Thymus (tissue), 11 donors: ENCODE measurements around the gene CDH23. TPM values are rescaled to one million over a fixed set of nuclear protein-coding genes. Genes with fewer than 3 reads are reported as not detected.
"Not testable (repeated sequence)": the region's sequence is repeated elsewhere in the genome, so short reads cannot be mapped to it uniquely, and the experiment has no call there.

Experiments used
- DNase-seq, 9 donors: peaks; one replicate each; pipeline ENCODE4 v3.0.0-alpha.2; 2013; ENCODE audit warnings: low spot score in 9 of 9, low read depth in 6 of 9, missing footprints in 1 of 9
- H3K27ac ChIP-seq, 2 donors: one replicate each; pipeline ENCODE4 v1.5.1; 2013; ENCODE audit warnings: control low read depth in 1 of 2, low read depth in 1 of 2, low read length in 1 of 2, mild to moderate bottlenecking in 1 of 2, moderate library complexity in 1 of 2
- H3K27me3 ChIP-seq, 2 donors: one replicate each; pipeline ENCODE4 v1.5.1; 2013; ENCODE audit warnings: low read length in 1 of 2; ENCODE audit not compliant: control insufficient read depth in 2 of 2, insufficient read depth in 1 of 2
- H3K36me3 ChIP-seq, 2 donors: one replicate each; pipeline ENCODE4 v1.5.1; 2013; ENCODE audit warnings: low read length in 1 of 2, mild to moderate bottlenecking in 1 of 2, moderate library complexity in 1 of 2; ENCODE audit not compliant: control insufficient read depth in 2 of 2, insufficient read depth in 2 of 2
- H3K4me1 ChIP-seq, 2 donors: one replicate each; pipeline ENCODE4 v1.5.1; 2013; ENCODE audit warnings: low read length in 2 of 2; ENCODE audit not compliant: control insufficient read depth in 2 of 2, insufficient read depth in 2 of 2
- H3K4me3 ChIP-seq, 2 donors: one replicate each; pipeline ENCODE4 v1.5.1; 2013; ENCODE audit warnings: low read length in 2 of 2, control low read depth in 1 of 2, mild to moderate bottlenecking in 1 of 2
- H3K9me3 ChIP-seq, 2 donors: one replicate each; pipeline ENCODE4 v1.5.1; 2013; ENCODE audit warnings: low read length in 1 of 2, mild to moderate bottlenecking in 1 of 2; ENCODE audit not compliant: control insufficient read depth in 2 of 2, insufficient read depth in 1 of 2
- WGBS: extraction: QIAGEN DNeasy Blood & Tissue Kit; methylation state at CpG from one replicate; pipeline ENCODE4 v1.1.7; 2013; 5-methylcytosine and 5-hydroxymethylcytosine counted together
- polyA plus RNA-seq: library from polyadenylated mRNA; stranded (reverse); fragments of 200-250 nt; gene quantifications from one replicate; pipeline ENCODE4 v1.2.3, GENCODE V29; 2013
- total RNA-seq: library from RNA; stranded (reverse); fragments of 120-200 nt; gene quantifications from one replicate; pipeline ENCODE4 v1.2.4, GENCODE V29; 2013
- donor health status: healthy.

CDH23 gene
- total and polyA plus RNA-seq, 2 donors: 9.1 TPM

DNA sequence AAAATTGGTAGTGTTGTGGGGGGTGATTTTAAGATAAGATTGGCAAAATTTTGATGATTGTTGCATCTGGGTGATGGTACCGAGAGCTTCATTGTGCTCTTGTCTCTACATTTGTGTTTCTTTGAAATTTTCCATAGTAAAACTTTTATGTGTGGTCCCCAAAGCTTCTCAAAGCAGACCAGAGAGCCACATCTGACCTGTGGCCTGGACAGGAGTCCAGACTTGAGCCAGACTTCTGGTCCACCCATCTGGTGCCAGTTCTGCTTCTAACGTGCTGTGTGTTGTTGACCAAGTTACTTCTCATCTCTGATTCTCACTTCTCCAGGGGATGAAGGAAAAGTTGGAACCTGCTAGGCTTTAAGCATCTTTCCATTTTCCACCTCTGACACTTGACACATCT is 202.8 kb downstream of the CDH23 start:
- no peaks in the 10 kb centered on the region for H3K9me3 ChIP-seq
- H3K27me3 ChIP-seq: no peaks in the 10 kb centered on the region
- H3K4me1 ChIP-seq: peaks cover 0 to 6% of the 10 kb centered on the region in 2 donors
- H3K36me3 ChIP-seq: no peaks in the 10 kb centered on the region
- H3K4me3 ChIP-seq: no peak overlapping the region
- DNase-seq: no peak
- WGBS: 96% methylated on average over 2 of the region's 2 CpGs
- no peak overlapping the region for H3K27ac ChIP-seq

DNA sequence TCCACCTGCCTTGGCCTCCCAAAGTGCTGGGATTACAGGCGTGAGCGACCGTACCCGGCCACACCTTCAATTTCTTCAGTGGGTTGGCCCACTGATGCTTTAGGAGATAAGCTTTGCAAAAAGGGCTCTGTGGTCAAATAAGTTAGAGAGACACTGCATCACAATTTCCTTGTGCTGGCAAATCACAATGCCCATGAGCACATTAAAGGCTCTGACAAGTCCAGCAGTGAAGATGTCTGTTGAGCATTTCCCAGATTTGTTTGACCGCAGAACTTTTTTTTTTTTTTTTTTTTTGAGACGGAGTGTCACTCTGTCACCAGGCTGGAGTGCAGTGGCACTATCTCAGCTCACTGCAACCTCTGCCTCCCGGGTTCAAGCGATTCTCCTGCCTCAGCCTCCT is 203.5 kb downstream of the CDH23 start:
- H3K9me3 ChIP-seq, H3K4me1 ChIP-seq, DNase-seq, H3K4me3 ChIP-seq, H3K27me3 ChIP-seq, H3K27ac ChIP-seq, H3K36me3 ChIP-seq: not testable (repeated sequence)
- WGBS: 96% methylated on average over 8 of the region's 8 CpGs

DNA sequence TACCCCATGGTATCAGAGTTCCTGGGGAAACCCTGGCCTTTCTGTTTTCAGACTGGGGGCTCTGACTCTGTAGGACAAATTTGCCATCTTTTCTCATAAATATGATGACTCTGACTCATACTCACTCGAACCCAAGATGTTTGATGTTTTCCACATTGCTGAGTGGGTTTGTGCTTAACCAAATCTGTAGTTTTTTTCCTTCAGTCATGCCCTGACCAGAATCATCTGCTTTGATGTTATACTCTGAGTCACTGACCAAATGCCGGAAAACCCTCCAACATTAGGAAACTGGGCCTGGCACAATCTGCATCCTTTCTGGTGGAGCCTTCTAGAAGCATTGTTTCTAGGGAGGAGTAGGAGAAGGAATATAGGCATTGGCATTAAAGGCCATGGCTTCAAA is 204.1 kb downstream of the CDH23 start:
- DNase-seq: no peak
- no peaks in the 10 kb centered on the region for H3K36me3 ChIP-seq
- WGBS: 94% methylated on average over 2 of the region's 2 CpGs
- no peaks in the 10 kb centered on the region for H3K27me3 ChIP-seq
- peaks cover 0 to 6% of the 10 kb centered on the region in 2 donors for H3K4me1 ChIP-seq
- H3K27ac ChIP-seq: no peak overlapping the region
- H3K9me3 ChIP-seq: no peaks in the 10 kb centered on the region
- no peak overlapping the region for H3K4me3 ChIP-seq

- Histone ChIP-seq H3K27me3 (no peaks in the 10 kb centered on the region), H3K27ac (no peak overlapping the region), H3K36me3 (no peaks in the 10 kb centered on the region), H3K4me3 (no peak overlapping the region), H3K4me1 (peaks cover 0 to 6% of the 10 kb centered on the region in 2 donors), H3K9me3 (no peaks in the 10 kb centered on the region)
- DNase-seq: no peak
- 90% methylated on average over 5 of the region's 5 CpGs for WGBS
Measured at GRCh38 chr10:71601273-71601672, 204.6 kb downstream of the CDH23 start.

DNA sequence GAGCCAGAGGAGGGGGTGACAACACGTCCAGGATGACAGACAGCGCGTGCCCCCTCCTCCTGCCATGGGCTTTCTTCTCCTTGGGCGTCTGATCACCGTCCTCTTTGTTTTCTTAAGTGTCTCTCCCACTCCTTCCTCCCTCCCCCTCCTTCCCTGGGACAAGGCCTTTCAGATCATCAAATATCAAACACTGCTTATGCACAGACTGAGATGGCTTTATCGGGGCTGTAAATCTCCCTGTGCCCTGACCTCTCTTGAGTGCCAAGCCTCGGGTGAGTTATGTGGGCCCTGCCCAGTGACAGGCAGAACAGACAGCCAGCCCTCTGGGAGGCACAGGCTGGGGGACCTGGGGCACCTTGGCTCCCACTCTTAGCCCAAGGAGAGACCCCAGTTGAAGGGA is 206.4 kb downstream of the CDH23 start:
- H3K27ac ChIP-seq: no peak overlapping the region
- no peaks in the 10 kb centered on the region for H3K9me3 ChIP-seq
- H3K36me3 ChIP-seq: no peaks in the 10 kb centered on the region
- no peaks in the 10 kb centered on the region for H3K27me3 ChIP-seq
- H3K4me1 ChIP-seq: peaks cover 0 to 4% of the 10 kb centered on the region in 2 donors
- no peak for DNase-seq
- H3K4me3 ChIP-seq: no peak overlapping the region
- WGBS: 91% methylated on average over 7 of the region's 7 CpGs

- Histone ChIP-seq H3K27me3 (no peaks in the 10 kb centered on the region), H3K27ac (no peak overlapping the region), H3K4me3 (no peak overlapping the region), H3K4me1 (no peaks in the 10 kb centered on the region), H3K36me3 (no peaks in the 10 kb centered on the region), H3K9me3 (no peaks in the 10 kb centered on the region)
- WGBS: 97% methylated on average over 4 of the region's 4 CpGs
- no peak for DNase-seq
Measured at GRCh38 chr10:71603754-71604153, 207.0 kb downstream of the CDH23 start.

DNA sequence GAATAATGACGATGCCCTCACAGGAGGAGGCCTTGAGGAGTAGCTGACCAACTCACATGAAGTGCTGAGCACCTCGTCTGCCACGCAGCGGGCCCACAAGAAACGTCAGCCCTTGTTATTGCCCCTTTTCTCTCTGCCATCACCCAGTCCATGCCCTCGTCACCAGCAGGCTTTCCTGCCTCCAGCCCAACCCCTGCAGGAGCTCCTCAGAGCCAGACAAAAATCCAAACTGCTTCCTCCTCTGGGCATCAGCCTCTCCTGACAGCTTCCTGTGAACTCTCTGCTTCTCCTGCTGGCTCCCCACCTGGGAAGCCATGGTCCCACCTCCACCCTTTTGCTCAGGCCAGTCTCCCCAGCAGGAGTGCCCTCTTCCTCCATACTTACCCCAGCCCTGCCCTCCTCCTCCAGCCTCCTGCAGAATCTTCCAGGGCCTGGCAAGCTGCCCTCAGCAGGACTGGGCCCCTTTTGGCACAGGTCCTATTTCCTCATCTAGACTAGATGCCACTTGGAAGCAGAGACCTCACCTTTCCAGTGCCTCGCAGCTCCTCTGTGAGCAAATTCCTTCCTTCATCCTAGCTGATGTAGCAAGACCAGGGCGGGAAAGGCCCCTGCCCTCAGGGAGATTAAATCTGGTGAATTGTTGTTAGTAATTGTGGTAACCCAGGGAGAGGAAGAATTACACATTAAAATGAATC is 207.8 kb downstream of the CDH23 start:
- Histone ChIP-seq H3K4me1 (no peaks in the 10 kb centered on the region), H3K36me3 (no peaks in the 10 kb centered on the region), H3K27ac (no peak overlapping the region), H3K27me3 (no peaks in the 10 kb centered on the region), H3K4me3 (no peak overlapping the region), H3K9me3 (no peaks in the 10 kb centered on the region)
- DNase-seq: no peak
- 95% methylated on average over 8 of the region's 8 CpGs for WGBS

DNA sequence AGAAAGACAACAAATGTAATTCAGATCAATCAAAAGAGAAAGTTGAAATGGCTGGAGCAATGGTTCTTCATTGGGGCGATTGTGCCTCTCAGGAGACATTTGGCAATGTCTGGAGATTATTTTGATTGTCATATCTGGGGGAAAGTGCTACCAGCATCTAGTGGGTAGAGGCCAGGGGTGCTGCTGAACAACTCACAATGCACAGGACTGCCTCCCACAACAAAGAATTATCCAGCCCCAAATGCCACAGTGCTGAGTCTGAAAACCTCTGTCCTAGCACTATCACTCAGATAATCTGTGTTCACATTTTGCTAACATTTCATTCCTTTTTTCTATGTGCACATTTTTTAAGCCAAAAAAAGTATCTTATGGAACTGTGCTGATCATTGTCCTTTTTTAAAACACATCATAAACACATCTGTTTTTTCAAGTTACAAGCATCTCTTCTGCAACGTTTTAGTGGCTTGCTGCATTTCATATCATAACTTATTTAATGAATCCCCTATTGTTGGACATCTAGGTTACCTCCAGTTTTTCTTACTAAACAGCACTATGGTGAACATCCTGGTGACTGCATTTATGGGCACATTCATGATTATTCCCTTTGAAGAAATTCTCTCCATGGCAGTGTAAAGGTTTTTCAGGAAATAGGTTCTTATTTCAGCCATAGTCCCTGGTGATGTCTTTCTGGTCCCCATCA is 208.7 kb downstream of the CDH23 start:
- H3K27me3 ChIP-seq: no peaks in the 10 kb centered on the region
- H3K4me3 ChIP-seq: no peak overlapping the region
- DNase-seq: no peak
- no peaks in the 10 kb centered on the region for H3K4me1 ChIP-seq
- no peaks in the 10 kb centered on the region for H3K9me3 ChIP-seq
- H3K27ac ChIP-seq: no peak overlapping the region
- WGBS: 91% methylated on average over 2 of the region's 2 CpGs
- no peaks in the 10 kb centered on the region for H3K36me3 ChIP-seq

GRCh38 chr10:71606257-71607081 is 209.7 kb downstream of the CDH23 start:
- H3K27me3 ChIP-seq: peaks cover 0 to 5% of the 10 kb centered on the region in 2 donors
- no peak overlapping the region for H3K27ac ChIP-seq
- H3K4me3 ChIP-seq: no peak overlapping the region
- WGBS: 93% methylated on average over 9 of the region's 9 CpGs
- no peaks in the 10 kb centered on the region for H3K36me3 ChIP-seq
- H3K4me1 ChIP-seq: no peaks in the 10 kb centered on the region
- DNase-seq: no peak
- no peaks in the 10 kb centered on the region for H3K9me3 ChIP-seq
